ENCODE measurements around the gene PEX14.

DNA sequence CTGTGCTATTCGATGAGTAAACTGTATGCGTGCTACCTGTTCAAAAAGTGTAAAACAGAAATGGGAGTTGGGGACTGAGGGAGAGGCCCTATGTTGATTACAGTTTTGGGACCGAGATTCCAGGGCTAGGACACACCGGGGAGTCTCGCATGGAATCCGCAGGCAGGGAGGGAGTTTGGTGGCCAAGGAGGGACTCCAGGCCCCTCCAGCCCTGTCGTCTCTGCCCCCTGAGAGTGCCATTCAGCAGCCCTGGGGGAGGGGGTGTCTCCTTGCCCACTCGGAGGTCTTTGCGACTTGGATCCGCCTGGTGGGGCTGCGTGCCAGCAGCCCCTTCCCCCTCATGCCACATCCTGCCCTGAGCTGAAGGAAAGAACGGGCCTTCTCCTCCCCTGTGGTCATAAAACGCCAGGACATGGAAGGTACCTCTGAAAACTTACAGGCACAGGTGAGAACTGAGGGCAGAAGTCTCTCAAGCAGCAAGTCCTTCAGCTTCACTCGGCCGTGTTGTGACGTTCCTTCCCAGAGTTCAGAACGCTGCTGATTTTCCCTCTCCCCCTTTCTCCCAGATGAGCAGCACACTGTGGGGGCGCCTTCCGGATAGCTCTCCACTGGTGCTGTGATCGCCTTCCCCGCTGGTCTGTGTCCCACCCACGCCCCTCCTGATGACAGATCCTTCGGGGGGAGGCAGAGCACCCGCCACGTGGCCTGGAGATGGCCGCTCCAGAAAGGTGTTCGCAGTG is 141.4 kb downstream of the PEX14 start:
- TF ChIP-seq POLR2A (IDR thresholded peaks at IDR 0.05; ENCODE audit: low read length) (no peak), GATA1 (IDR thresholded peaks at IDR 0.05; ENCODE audit: low read depth, low read length) (no peak)

All from erythroblast (primary cell).